GM12872 (cell line): ENCODE results near the gene LPCAT2.

Experiments used
- TF ChIP-seq, protein P1 (sequence below): IDR thresholded peaks from 3 replicates; pipeline ENCODE4 v1.5.1; 2011; ENCODE audit warnings: low read depth, mild to moderate bottlenecking, low read length, moderate library complexity; ENCODE audit not compliant: insufficient read depth

Gene LPCAT2

DNA sequence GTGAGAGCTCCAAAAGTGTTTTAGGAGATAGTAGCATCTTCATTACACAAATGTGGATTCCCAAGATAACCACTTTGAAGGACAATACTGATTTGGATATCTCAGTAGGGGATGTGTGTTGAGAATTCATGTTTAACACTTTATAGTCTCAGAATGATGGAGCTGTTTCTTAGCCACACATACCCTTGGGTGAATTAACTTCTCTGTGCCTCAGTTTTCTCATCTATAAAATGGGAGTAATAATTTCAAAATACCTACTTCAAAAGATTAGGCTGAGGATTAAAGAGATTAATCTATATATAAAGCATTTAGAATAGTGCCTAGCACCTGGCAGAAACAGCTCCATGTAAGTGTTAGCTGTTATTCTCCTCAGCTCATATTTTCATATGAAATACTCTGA, 19.0 kb downstream of the LPCAT2 start:
- TF ChIP-seq, protein P1, sequence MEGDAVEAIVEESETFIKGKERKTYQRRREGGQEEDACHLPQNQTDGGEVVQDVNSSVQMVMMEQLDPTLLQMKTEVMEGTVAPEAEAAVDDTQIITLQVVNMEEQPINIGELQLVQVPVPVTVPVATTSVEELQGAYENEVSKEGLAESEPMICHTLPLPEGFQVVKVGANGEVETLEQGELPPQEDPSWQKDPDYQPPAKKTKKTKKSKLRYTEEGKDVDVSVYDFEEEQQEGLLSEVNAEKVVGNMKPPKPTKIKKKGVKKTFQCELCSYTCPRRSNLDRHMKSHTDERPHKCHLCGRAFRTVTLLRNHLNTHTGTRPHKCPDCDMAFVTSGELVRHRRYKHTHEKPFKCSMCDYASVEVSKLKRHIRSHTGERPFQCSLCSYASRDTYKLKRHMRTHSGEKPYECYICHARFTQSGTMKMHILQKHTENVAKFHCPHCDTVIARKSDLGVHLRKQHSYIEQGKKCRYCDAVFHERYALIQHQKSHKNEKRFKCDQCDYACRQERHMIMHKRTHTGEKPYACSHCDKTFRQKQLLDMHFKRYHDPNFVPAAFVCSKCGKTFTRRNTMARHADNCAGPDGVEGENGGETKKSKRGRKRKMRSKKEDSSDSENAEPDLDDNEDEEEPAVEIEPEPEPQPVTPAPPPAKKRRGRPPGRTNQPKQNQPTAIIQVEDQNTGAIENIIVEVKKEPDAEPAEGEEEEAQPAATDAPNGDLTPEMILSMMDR: no peak

DNA sequence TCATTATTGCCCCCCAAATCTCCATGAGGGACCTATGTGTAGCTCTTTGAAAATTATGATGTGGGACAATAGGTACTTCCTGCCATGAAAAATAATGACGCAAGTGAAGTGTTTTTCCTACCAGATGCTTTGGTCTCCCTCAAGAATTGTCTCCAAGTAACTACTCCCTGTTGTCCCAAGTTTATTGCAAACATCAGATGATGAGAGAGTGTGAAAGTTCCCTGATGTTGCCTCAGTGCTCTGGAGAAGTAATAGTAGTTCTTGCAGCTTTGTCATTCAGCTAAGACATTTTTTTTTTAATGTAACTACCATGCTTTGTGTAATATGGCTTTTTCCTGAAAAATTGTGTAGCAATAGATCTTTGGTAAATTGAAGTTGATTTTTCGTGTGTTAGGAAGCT, 20.1 kb downstream of the LPCAT2 start:
- TF ChIP-seq, protein P1: no peak

DNA sequence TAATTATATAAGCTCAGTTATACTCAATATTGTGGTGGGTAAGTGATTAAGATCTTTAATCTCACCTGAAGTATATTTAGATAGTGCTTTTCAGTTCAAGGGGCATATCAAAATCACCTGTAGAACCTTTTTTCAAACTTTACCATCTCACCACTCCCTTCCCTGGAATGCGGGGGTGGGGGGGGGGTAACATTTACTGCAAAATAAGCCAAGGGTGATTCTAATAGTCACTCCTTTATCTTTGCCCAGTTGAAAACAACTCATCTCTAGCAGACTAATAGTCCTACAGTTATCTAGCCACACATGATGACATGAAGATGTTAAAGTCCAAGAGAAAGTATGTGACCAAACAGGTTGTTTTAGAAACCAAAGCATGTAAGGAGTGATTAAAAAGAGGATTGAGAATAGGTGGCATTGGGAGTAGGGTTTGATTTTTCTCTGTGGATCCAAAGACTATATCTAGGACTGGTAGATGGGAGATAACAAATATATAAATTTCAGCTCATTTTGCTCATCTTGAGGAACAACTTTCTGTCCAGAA, 21.5 kb downstream of the LPCAT2 start:
- TF ChIP-seq, protein P1: no peak

DNA sequence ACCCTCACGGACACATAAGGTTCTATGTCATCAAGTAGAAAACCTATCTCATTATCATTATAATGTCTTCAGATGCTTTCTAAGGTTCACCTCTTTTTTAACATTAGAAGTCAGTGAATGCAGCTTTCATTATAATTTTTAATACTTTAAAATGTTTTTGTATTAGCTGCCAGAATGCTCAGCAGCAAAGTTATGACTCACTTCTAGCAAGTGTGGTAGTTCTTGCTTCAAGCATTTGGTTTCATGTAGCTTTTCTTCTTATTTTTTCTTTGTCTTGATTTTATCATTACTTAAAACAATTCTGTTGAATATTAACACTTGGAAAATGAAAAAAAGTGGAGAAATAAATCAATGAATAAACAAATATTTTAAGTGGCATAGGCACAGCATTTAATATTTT, 23.4 kb downstream of the LPCAT2 start:
- TF ChIP-seq, protein P1: no peak

DNA sequence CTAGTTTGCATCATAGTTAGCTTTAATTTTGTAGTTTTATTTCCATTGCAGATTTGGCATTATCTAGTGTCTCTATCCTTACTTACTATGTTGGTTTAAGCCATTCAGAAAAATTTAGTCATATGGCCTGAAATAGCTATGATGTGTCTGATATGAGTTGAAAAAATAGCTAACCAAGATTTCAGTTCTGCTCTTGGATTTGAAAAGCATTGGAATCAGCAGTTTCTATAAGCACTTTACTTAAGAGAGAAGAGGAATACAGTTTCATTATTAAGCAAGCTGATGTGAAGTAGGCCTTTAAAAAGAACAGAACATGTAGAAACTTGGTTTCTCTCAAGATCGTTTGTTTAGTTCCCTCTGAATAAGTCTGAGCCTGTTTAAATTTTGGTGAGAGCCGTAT, 25.9 kb downstream of the LPCAT2 start:
- TF ChIP-seq, protein P1: no peak

DNA sequence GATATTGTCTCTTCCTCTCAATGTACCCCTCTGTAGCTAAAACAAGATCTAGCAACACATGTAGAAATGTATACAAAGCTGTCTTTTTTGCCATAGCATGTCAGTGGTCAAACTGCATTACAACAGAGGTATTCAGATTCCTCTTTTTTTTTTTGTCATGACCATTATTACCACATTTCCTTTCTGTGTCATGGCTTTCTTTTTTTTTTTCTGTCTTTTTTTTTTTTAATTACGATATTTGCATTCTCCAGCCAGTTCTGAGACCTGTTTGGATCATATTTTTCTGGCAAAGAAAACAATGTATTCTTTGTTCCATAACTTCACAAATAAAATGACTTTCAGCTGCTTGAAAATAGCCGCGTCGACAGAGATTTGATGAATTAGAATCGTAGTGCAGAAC, 30.2 kb downstream of the LPCAT2 start:
- TF ChIP-seq, protein P1: no peak

DNA sequence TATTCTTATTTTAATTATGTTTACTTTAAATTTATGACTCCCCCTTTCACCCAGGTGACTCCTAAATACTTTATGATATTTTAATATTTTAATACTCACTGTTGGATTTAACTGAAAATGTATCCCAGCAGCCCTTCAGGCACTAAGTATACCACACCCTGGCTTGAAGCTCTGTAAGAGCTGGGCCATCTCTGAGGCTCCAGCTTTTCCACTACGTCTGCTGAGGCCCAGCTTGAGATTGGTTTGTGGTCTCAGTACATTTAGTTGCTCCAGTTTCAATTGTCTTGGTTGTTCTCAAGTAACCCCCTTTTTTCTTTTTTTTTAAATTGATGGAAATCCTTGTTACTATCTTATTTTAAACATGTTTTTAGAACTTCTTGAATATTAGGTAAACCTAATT, 30.6 kb downstream of the LPCAT2 start:
- TF ChIP-seq, protein P1: no peak
